ENCODE data around the gene CHST11.

GRCh38 chr12:104524034-104524832 lies 67.5 kb downstream of the CHST11 start:
- TF ChIP-seq CTCF (IDR thresholded peaks at IDR 0.05) (no peak), POLR2A (IDR thresholded peaks at IDR 0.05) (no peak)
